HUES6 (cell line): Measurements from ENCODE around the gene NFIA.

Experiments
- H3K27ac ChIP-seq: 2 replicates; pipeline ENCODE4 v1.7.0; 2013; ENCODE audit warnings: low read depth, mild to moderate bottlenecking, low read length, inconsistent platforms
- H3K27me3 ChIP-seq: 2 replicates; pipeline ENCODE4 v1.6.1; 2013; ENCODE audit warnings: low read length; ENCODE audit not compliant: control insufficient read depth, insufficient read depth
- H3K36me3 ChIP-seq: 2 replicates; pipeline ENCODE4 v1.6.1; 2013; ENCODE audit warnings: low read length; ENCODE audit not compliant: control insufficient read depth, insufficient read depth
- H3K4me1 ChIP-seq: 2 replicates; pipeline ENCODE4 v1.6.1; 2013; ENCODE audit warnings: low read length; ENCODE audit not compliant: control insufficient read depth, insufficient read depth
- H3K4me3 ChIP-seq: 2 replicates; pipeline ENCODE4 v1.5.1; 2013; ENCODE audit warnings: low read depth, low read length
- H3K9ac ChIP-seq: one replicate; pipeline ENCODE4 v1.6.1; 2013; ENCODE audit warnings: mild to moderate bottlenecking, low read length
- H3K9me3 ChIP-seq: 2 replicates; pipeline ENCODE4 v1.6.1; 2013; ENCODE audit warnings: low read depth, low read length; ENCODE audit not compliant: control insufficient read depth, insufficient read depth

Gene NFIA

DNA sequence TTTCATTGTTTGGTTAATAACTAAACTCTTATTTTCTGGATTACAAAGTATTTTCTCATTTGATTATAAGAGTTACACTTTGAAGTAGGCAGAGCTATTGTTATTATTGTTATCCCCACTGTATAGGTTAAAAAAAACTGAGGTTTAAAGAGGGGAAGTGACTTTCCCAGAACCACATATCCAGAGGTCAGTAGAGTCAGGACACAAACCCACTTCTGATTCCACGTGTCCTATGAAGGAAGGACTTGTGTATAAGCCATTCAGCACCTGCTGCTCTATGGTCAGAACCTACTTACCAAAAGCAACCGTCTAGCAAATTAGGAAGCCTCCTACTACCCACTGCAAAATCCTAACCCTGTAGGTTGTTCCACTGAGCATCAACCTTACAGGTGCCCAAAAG is 351.3 kb downstream of the NFIA start:
- Histone ChIP-seq H3K27me3 (no peaks in the 10 kb centered on the region), H3K9me3 (no peaks in the 10 kb centered on the region), H3K4me3 (no peak overlapping the region), H3K27ac (no peak overlapping the region), H3K4me1 (peaks cover 14% of the 10 kb centered on the region), H3K36me3 (no peaks in the 10 kb centered on the region), H3K9ac (no peak overlapping the region)

DNA sequence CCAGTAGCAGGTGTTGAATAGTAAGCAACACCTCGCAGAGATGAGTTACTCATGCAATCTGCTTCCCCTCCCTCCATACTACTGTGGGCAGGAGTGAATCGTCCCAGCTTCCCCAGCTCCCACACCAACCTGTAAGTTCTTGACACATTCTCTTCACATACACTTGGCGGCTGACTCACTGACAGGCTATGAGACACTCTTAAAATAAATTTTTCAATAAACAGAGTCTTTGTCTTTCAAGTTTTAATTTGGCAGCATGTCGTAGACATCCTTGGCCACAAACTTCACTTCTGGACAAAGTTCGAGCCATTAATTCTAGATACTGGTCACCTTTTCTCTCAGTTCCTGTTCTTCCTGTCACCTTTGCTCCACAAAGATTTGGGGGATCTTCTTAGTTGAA is 351.9 kb downstream of the NFIA start:
- Histone ChIP-seq H3K27me3 (no peaks in the 10 kb centered on the region), H3K27ac (no peak overlapping the region), H3K36me3 (no peaks in the 10 kb centered on the region), H3K9me3 (no peaks in the 10 kb centered on the region), H3K4me3 (no peak overlapping the region), H3K4me1 (peaks cover 14% of the 10 kb centered on the region), H3K9ac (no peak overlapping the region)

DNA sequence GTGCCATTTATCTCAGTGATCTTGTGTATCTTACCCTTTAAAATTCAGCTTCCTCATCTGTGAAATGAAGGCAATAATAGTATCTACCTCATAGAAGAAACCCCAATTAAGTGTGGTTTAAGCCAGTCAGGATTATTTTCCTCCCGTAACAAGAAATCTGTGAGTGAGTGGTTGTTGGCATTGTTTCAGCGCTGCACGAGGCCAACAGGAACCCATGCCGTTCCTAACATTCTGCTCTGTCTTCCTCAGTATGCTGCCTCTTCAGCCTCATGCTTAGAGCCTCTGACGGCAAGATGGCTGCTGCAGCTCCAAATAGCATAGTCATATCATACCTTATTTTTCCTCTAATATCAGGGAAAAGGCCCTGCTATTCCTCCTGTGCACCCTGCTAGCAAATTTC is 352.9 kb downstream of the NFIA start:
- peaks cover 14% of the 10 kb centered on the region for H3K4me1 ChIP-seq
- no peaks in the 10 kb centered on the region for H3K36me3 ChIP-seq
- H3K27ac ChIP-seq, result no peak overlapping the region
- no peaks in the 10 kb centered on the region for H3K27me3 ChIP-seq
- H3K9me3 ChIP-seq, result no peaks in the 10 kb centered on the region
- no peak overlapping the region for H3K4me3 ChIP-seq
- H3K9ac ChIP-seq, result no peak overlapping the region

DNA sequence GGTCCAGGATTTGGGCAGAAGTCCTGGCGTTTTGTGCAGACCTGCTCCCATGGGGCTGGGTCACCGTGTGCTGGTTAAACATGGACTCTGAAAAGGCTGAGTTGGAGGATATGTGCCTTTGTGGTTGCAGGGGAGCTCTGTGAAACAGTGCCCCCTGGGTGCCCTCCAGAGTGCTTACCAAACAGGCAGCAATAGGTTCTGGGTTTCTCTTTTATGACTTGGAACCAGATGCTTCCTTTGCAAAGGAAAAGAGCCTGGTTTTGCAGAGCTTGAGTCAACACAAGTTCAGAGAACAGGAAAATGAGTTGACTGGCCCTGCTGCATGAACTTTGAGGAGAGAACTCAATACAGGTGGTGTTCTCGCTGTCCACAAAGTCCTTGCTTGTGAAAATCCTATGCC is 353.7 kb downstream of the NFIA start:
- no peak overlapping the region for H3K9ac ChIP-seq

DNA sequence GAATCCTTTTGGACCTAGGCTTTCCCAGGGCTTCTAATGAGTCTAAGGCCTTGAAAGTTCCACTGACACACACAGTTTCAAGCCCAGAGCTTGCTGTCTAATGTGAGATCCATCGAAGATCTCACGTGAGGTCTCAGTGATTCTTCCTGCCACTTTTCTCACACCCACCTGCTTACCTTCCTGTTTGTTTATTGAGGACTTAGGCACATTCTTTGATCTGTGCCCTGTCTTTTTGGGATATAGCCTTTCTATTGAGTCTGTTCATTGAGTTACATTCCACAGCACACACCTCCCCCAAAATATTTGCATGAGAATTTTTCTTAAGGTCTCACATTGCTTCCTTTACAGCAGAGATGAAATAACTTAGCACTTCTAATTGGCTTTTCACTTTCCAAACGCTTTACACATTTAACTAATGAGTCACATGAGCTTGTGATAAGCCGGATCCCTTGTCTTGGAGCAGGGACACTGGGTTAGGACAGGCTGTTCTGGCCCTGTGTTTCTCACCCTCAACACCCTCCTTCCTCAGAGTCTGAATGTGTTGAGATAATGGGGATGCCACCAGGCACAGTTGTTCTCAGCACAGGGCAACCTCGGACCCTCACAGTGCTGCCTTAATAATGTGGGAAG is 354.2 kb downstream of the NFIA start:
- Histone ChIP-seq H3K9me3 (no peaks in the 10 kb centered on the region), H3K9ac (no peak overlapping the region), H3K27me3 (no peaks in the 10 kb centered on the region), H3K27ac (no peak overlapping the region; the same call in 1 of the 2 replicates), H3K4me1 (peaks cover 16% of the 10 kb centered on the region), H3K4me3 (no peak overlapping the region), H3K36me3 (no peaks in the 10 kb centered on the region)

More for the DNA sequence above, 353.7 kb downstream of the NFIA start:
- Histone ChIP-seq H3K27me3 (no peaks in the 10 kb centered on the region), H3K4me1 (peaks cover 14% of the 10 kb centered on the region), H3K27ac (no peak overlapping the region; the same call in 1 of the 2 replicates), H3K36me3 (no peaks in the 10 kb centered on the region), H3K9me3 (no peaks in the 10 kb centered on the region), H3K4me3 (no peak overlapping the region)

DNA sequence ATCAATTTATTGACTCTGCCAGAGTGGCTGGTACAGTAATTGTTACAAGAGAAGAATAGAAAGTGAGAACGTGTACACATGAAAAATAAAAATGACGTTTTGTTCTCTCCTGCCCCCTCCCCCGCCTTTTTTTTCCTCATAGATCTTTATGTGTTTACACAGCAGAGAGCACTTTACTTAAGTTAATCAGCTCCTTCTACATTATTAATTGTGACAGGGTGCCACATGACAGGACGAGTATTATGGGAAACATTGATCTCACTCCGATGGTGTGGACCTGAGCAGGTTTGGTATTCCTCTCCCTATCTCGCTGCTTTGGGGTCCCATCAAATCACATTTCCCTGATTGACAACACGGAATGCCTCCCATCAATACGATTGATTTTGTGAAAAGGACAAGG is 356.9 kb downstream of the NFIA start:
- Histone ChIP-seq H3K36me3 (no peaks in the 10 kb centered on the region), H3K4me1 (peaks cover 20% of the 10 kb centered on the region), H3K9me3 (no peaks in the 10 kb centered on the region), H3K4me3 (no peak overlapping the region), H3K27me3 (no peaks in the 10 kb centered on the region), H3K27ac (no peak overlapping the region), H3K9ac (no peak overlapping the region)

DNA sequence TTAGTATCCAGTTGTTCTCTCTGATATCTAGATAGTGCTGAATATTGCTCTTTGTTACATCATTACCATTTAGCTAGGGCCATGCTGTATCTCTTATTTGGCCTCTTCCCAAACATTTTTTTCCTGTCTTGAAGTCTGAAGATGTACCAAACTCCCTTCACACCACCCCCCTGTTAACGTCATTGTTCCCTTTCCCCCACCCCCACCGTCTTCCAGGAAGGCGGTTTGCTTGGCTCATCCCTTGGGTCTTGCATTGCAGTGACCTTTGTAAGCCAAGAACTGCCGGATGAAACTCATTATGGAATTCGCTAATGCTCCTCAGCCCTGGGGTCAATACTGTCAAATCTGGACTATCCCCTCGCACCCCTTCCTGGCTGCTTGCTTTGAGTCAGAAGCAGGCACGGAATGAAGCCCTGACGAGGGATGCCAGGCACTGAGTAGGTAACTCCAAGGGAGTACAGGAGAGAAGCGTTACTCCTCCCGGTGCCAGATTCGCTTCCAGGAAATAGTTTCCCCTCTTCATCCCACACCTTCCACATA is 359.4 kb downstream of the NFIA start:
- no peak overlapping the region for H3K9ac ChIP-seq
- no peak overlapping the region for H3K27ac ChIP-seq
- no peaks in the 10 kb centered on the region for H3K27me3 ChIP-seq
- no peak overlapping the region for H3K4me3 ChIP-seq
- no peaks in the 10 kb centered on the region for H3K36me3 ChIP-seq
- no peaks in the 10 kb centered on the region for H3K9me3 ChIP-seq
- H3K4me1 ChIP-seq, result peaks cover 9% of the 10 kb centered on the region

DNA sequence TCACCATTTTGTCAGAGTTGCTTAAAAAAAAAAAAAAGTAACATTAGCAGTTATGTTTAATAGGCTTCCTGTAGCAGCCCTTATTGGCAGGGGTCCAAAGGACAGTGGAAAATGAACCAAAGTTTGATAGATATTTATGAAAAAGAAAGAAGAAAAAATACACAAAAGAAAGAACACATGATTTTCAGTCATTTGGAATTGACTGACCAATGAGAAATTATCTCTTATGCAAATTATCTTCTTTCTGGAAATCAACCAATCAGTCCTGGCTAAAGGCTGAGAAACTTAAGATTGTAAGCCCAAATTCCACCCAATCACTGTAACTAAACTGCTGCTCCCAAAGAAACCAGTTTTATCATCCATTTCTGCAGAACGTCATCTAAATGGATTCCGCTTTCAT is 360.2 kb downstream of the NFIA start:
- Histone ChIP-seq H3K36me3 (no peaks in the 10 kb centered on the region), H3K9ac (no peak overlapping the region), H3K27ac (no peak overlapping the region), H3K4me1 (peaks cover 6% of the 10 kb centered on the region; the same call in 1 of the 2 replicates), H3K9me3 (no peaks in the 10 kb centered on the region), H3K4me3 (no peak overlapping the region), H3K27me3 (no peaks in the 10 kb centered on the region)

DNA sequence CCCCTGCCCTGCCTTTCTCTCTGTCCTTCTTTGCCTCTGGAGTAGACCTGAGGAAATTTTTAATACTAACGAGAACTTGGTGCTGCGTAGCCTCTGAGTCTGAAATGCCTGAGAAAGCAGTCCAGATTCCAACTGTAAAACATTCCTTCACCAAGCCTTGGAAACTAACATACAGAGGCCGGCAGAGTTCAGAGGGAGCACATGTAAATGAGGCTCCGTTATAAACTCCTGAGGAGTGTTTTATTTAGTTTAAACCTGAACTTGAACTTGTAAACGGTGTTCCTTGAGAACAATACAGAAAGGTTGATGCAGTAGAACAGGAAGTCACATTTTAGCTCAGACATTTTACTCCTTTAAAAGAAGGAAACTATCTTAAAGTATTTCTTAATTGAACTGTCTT is 361.9 kb downstream of the NFIA start:
- Histone ChIP-seq H3K9me3 (no peaks in the 10 kb centered on the region), H3K9ac (no peak overlapping the region), H3K27ac (no peak overlapping the region), H3K27me3 (no peaks in the 10 kb centered on the region), H3K36me3 (no peaks in the 10 kb centered on the region), H3K4me1 (peaks cover 6% of the 10 kb centered on the region; the same call in 1 of the 2 replicates), H3K4me3 (no peak overlapping the region)

DNA sequence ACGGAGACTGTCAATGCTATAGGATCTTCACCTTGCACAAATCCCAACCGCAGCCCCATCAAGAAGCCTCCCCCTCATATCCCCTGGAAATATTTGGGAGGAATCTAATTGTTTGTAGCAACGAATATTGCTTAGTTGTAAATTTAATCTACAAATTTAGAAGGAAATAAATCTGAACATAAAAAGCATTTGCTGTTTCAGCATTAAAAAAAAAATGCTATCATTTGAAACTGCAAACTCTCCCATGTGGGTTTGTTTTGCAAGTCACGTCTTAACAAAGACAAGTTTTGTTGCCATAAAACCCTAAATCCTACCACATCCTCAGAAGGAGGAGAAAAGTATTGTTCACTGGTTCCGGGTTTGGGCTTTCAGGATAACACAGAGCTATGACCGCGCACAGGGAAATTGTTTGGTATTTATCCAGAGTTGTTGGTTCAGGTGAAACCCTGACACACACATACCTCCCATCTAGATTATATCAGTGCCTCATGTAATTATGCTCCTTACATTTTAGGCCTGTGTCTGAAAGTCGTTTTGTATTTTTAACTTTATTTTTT is 363.0 kb downstream of the NFIA start:
- H3K9me3 ChIP-seq, result no peaks in the 10 kb centered on the region
- no peaks in the 10 kb centered on the region for H3K36me3 ChIP-seq
- H3K4me3 ChIP-seq, result no peak overlapping the region
- no peaks in the 10 kb centered on the region for H3K27me3 ChIP-seq
- no peak overlapping the region for H3K27ac ChIP-seq
- H3K9ac ChIP-seq, result no peak overlapping the region
- peaks cover 6% of the 10 kb centered on the region; the same call in 1 of the 2 replicates for H3K4me1 ChIP-seq

DNA sequence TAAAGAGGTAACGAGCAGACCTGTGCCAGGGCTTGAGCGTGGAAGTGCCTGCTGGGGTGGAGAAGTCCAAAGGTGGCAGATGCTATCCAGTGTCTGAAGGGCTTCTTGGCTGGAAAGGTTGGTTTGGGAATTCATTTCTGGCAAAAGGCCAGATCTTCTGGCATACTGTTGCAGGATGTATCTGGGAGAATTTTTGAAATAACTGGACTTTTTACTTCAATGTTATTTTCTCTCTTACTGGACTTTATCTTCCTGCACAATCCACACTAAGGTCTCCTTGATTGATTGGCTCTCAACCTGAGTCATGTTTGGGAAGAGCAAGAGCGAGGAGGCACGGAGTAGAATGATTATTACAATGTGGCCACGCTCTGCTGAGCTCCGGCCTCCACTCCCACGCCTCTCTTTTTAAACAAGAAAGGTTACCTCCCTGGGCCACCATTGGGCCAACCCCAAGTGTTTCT is 364.2 kb downstream of the NFIA start:
- Histone ChIP-seq H3K4me3 (no peak overlapping the region), H3K36me3 (no peaks in the 10 kb centered on the region), H3K27ac (no peak overlapping the region), H3K27me3 (no peaks in the 10 kb centered on the region), H3K4me1 (peaks cover 5% of the 10 kb centered on the region; the same call in 1 of the 2 replicates), H3K9ac (no peak overlapping the region), H3K9me3 (no peaks in the 10 kb centered on the region)
